Natural killer cell (primary cell): Measurements from ENCODE around the gene CCDC13. TPM values are rescaled to one million over a fixed set of nuclear protein-coding genes. Genes with fewer than 3 reads are reported as not detected.

ENCODE experiments used
- ATAC-seq, 3 donors: fragments of 150-1000 bp in 2 of 3; fragments of 200-7000 bp in 1 of 3; cut with Tn5 transposase; 1 replicate in 1 of 3; 2 replicates in 2 of 3; pipeline ENCODE4 v1.10.0; 2021; ENCODE audit warnings: mild to moderate bottlenecking in 2 of 3, moderate library complexity in 2 of 3
- DNase-seq, 2 donors: peaks; one replicate each; pipeline versions ENCODE4 v3.0.0 to v3.0.0-alpha.2; 2013 to 2021; ENCODE audit warnings: mixed read lengths in 1 of 2
- H3K27ac ChIP-seq: one replicate; pipeline ENCODE4 v1.5.1; 2013; ENCODE audit warnings: mild to moderate bottlenecking, low read length
- H3K27me3 ChIP-seq: one replicate; pipeline ENCODE4 v1.6.1; 2013; ENCODE audit warnings: low read length; ENCODE audit not compliant: control insufficient read depth, insufficient read depth
- H3K36me3 ChIP-seq: one replicate; pipeline ENCODE4 v1.6.1; 2013; ENCODE audit warnings: low read length; ENCODE audit not compliant: control insufficient read depth, insufficient read depth
- H3K4me1 ChIP-seq: one replicate; pipeline ENCODE4 v1.6.1; 2013; ENCODE audit warnings: low read length; ENCODE audit not compliant: control insufficient read depth, insufficient read depth
- H3K4me3 ChIP-seq: one replicate; pipeline ENCODE4 v1.5.1; 2013; ENCODE audit warnings: low read length
- H3K9me3 ChIP-seq: one replicate; pipeline ENCODE4 v1.6.1; 2013; ENCODE audit warnings: low read length; ENCODE audit not compliant: control insufficient read depth, insufficient read depth
- H3K27ac Mint-ChIP-seq, 2 donors: one replicate each; pipeline ENCODE4 v1.8.0; 2022; ENCODE audit warnings: mild to moderate bottlenecking in 2 of 2, mixed read lengths in 2 of 2, moderate library complexity in 1 of 2
- H3K27me3 Mint-ChIP-seq, 2 donors: one replicate each; pipeline ENCODE4 v1.8.0; 2022; ENCODE audit warnings: low read depth in 2 of 2, mixed read lengths in 2 of 2
- H3K36me3 Mint-ChIP-seq: one replicate; pipeline ENCODE4 v1.8.0; 2022; ENCODE audit warnings: mixed read lengths
- H3K4me1 Mint-ChIP-seq, 2 donors: one replicate each; pipeline ENCODE4 v1.8.0; 2022; ENCODE audit warnings: mixed read lengths in 2 of 2
- H3K4me3 Mint-ChIP-seq: one replicate; pipeline ENCODE4 v1.8.0; 2022; ENCODE audit warnings: mild to moderate bottlenecking, moderate library complexity, mixed read lengths
- H3K9me3 Mint-ChIP-seq, 2 donors: one replicate each; pipeline ENCODE4 v1.8.0; 2022; ENCODE audit warnings: mixed read lengths in 2 of 2
- WGBS: methylation state at CpG from one replicate; pipeline ENCODE4 v1.1.7; 2013; ENCODE audit warnings: missing lambda C conversion rate; ENCODE audit not compliant: insufficient coverage; 5-methylcytosine and 5-hydroxymethylcytosine counted together
- intact Hi-C: fragments of 100-400 bp; cut with micrococcal nuclease; formaldehyde crosslinking; loops from one replicate; pipeline ENCODE4 v1.14.2; 2022
- total RNA-seq, 4 donors: library from RNA; stranded (reverse); fragments of 120-200 nt in 1 of 4; gene quantifications; one replicate each; pipeline versions ENCODE4 v1.2.3 to v1.2.4, GENCODE V29; 2013 to 2022
- TF ChIP-seq, protein P1 (sequence below): fragments of 200-600 bp; IDR thresholded peaks from one replicate; pipeline ENCODE4 v1.8.0; 2022; ENCODE audit warnings: antibody characterized with exemption

The CCDC13 gene
- total RNA-seq, 3 donors from 2014 or later (not counting 1 experiment from before 2014, with no cell fraction given) = 0.35 to 0.88 (median 0.47) TPM

- Histone ChIP-seq H3K36me3 (no peaks in the 10 kb centered on the region), H3K4me1 (no peaks in the 10 kb centered on the region), H3K27ac (no peak overlapping the region), H3K9me3 (no peaks in the 10 kb centered on the region), H3K27me3 (no peaks in the 10 kb centered on the region), H3K4me3 (no peak overlapping the region)
- no peak overlapping the region for H3K27ac Mint-ChIP-seq
- H3K36me3 Mint-ChIP-seq = no peaks in the 10 kb centered on the region
- DNase-seq = no peak
- intact Hi-C loops = no loop called here
- H3K4me1 Mint-ChIP-seq = no peaks in the 10 kb centered on the region
- no peak for ATAC-seq
- H3K27me3 Mint-ChIP-seq = peaks cover 0 to 7% of the 10 kb centered on the region in 2 donors
- TF ChIP-seq, protein P1, sequence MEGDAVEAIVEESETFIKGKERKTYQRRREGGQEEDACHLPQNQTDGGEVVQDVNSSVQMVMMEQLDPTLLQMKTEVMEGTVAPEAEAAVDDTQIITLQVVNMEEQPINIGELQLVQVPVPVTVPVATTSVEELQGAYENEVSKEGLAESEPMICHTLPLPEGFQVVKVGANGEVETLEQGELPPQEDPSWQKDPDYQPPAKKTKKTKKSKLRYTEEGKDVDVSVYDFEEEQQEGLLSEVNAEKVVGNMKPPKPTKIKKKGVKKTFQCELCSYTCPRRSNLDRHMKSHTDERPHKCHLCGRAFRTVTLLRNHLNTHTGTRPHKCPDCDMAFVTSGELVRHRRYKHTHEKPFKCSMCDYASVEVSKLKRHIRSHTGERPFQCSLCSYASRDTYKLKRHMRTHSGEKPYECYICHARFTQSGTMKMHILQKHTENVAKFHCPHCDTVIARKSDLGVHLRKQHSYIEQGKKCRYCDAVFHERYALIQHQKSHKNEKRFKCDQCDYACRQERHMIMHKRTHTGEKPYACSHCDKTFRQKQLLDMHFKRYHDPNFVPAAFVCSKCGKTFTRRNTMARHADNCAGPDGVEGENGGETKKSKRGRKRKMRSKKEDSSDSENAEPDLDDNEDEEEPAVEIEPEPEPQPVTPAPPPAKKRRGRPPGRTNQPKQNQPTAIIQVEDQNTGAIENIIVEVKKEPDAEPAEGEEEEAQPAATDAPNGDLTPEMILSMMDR = no peak
- WGBS = 84% methylated on average over 4 of the region's 4 CpGs
- no peaks in the 10 kb centered on the region for H3K9me3 Mint-ChIP-seq
- H3K4me3 Mint-ChIP-seq = no peak overlapping the region
Measured at GRCh38 chr3:42732196-42732828, 40.7 kb downstream of the CCDC13 start.

DNA sequence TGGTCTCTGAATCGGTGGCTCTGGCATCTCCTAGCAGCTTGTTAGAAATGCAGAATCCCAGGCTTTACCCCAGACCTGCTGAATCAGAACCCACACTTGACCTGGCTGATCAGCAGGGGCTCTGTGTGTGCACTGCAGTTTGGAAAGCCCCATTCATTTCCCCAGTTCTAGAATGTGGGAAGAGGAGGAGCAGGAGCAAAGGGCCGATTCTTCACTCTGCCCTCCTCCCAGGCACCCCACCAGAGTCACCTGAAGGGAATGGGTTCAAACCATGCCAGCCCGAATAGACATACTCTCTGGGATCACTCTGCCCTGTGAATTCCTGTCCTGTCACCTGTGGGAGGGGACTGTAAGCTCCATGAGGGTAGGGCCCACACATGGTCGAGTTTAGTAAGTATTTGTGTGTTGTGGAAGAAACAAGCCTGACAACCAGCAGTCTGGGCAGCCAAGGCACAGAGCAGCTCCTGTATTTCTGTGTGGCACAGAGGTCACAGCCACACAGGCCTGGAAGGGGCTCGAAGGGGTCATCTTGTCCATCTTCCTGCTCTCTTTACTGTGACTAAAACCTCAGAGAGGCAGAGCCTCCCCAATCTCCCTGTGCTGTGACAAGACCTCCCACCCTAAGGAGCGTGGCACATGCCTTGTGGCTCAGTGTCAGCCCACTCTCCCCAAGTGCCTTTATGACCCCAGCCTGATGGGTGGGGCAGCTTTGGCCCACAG, 41.4 kb downstream of the CCDC13 start:
- H3K9me3 ChIP-seq = no peaks in the 10 kb centered on the region
- intact Hi-C loops = no loop called here
- H3K27me3 ChIP-seq = no peaks in the 10 kb centered on the region
- H3K4me3 ChIP-seq = no peak overlapping the region
- Mint-ChIP-seq H3K4me1 (no peaks in the 10 kb centered on the region), H3K36me3 (no peaks in the 10 kb centered on the region), H3K27ac (no peak overlapping the region), H3K4me3 (no peak overlapping the region), H3K27me3 (peaks cover 0 to 7% of the 10 kb centered on the region in 2 donors), H3K9me3 (no peaks in the 10 kb centered on the region)
- 76% methylated on average over 5 of the region's 6 CpGs for WGBS
- no peaks in the 10 kb centered on the region for H3K4me1 ChIP-seq
- TF ChIP-seq, protein P1 = no peak
- no peak for DNase-seq
- ATAC-seq = no peak
- H3K36me3 ChIP-seq = no peaks in the 10 kb centered on the region
- H3K27ac ChIP-seq = no peak overlapping the region

DNA sequence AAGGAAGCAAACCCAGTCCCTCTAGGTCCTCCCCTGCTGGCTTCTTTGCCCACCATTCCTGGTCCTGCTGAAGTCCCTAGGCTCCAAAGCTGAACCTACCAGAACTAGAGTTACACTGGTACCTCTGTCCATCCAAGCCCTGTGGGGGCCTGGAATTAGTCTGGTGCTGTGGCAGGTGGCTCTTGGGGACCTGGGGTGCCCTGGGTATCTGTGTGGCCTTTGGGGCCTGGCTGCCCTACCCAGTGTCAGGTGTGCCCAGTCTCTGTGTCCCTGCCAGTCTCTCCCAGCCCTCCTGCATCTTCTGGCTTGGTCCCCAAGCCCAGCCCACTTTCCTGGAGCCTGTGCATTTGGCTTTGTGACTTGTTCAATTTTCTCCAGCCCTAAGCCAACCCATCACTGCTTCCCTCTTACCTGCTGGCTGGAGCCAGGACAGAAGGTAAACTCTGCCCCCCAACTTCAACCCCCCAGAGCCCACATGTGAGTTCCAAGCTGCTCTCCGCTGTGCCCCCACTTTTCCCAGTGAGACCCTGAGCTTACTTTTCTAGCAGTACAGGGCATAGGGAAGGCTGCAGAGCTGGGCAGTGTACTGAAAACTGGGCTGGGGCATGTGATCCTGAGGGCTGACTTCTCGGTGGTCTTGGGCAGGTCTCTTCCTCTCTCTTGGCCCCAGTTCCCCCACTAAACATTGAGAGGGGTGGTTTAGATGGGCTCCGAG, 42.2 kb downstream of the CCDC13 start:
- Histone ChIP-seq H3K27me3 (no peaks in the 10 kb centered on the region), H3K4me3 (no peak overlapping the region), H3K36me3 (no peaks in the 10 kb centered on the region), H3K27ac (no peak overlapping the region), H3K4me1 (no peaks in the 10 kb centered on the region), H3K9me3 (no peaks in the 10 kb centered on the region)
- Mint-ChIP-seq H3K9me3 (no peaks in the 10 kb centered on the region), H3K4me1 (no peaks in the 10 kb centered on the region), H3K27me3 (peaks cover 3 to 8% of the 10 kb centered on the region in 2 donors), H3K4me3 (no peak overlapping the region), H3K36me3 (no peaks in the 10 kb centered on the region), H3K27ac (no peak overlapping the region)
- 84% methylated on average over 2 of the region's 3 CpGs for WGBS
- TF ChIP-seq, protein P1 = no peak
- DNase-seq (no peak), ATAC-seq (no peak)
- intact Hi-C loops = no loop called here
